ENCODE results near the gene SLC7A9.

Gene SLC7A9

DNA sequence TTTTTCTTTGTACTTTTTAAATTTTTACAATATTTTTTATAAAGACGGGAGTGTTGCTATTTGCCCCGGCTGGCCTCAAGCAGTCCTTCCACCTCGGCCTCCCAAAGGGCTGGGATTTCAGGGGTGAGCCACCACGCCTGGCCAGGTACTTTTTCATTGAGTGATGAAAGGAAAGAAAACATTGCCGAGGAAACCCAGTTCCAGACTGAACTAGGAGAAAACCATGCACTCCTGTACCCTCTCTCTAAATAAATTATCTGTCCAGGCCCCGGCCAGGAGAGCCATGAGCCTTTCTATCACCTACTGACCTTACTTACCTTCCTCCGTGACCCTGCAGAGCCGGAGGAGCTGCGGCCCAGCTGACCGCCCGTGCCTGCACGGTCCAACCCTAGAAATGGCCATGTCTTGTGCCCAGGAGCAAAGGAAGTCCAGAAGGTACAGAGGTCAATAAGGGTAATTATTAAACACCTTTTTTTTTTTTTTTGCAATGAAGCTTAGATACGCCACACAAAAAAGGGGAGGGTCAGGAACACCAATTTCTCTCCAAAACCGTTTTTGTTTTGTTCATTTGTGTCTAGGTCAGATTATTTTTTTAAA is at the start of gene SLC7A9:
SLC7A9 (minus strand) TSS at position 399 of the 597 bp plus-strand sequence. CDS start 1,233 bp downstream, outside the sequence.
- DNase-seq: no peak

GRCh38 chr19:32919365-32919764 is 49.8 kb upstream of the SLC7A9 start:
- DNase-seq: no peak

GRCh38 chr19:32917616-32917996 is 48.0 kb upstream of the SLC7A9 start:
- no peak for DNase-seq

- no peak for DNase-seq
Measured at GRCh38 chr19:32916969-32917615, 47.5 kb upstream of the SLC7A9 start.

GRCh38 chr19:32914879-32915660 is 45.5 kb upstream of the SLC7A9 start:
- no peak for DNase-seq

- no peak for DNase-seq
Measured at GRCh38 chr19:32911467-32911866, 41.9 kb upstream of the SLC7A9 start.

DNA sequence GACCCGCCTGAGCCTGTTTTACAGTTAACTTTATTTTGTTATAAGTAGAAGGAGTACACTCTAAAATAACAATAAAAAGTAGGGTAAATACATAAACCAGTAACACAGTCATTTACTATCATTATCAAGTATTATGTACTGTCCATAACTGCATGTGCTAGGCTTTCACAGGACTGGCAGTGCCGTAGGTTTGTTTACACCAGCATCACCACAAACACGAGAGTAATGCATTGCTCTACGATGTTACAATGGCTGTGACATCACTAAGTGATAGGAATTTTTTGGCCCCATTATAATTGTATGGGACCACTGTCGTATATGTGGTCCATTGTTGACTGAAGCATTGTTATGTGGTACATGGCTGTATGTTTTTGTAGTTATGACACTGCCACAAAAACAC is 41.3 kb upstream of the SLC7A9 start:
- DNase-seq: no peak

- no peak for DNase-seq
Measured at GRCh38 chr19:32910094-32910493, 40.5 kb upstream of the SLC7A9 start.

DNA sequence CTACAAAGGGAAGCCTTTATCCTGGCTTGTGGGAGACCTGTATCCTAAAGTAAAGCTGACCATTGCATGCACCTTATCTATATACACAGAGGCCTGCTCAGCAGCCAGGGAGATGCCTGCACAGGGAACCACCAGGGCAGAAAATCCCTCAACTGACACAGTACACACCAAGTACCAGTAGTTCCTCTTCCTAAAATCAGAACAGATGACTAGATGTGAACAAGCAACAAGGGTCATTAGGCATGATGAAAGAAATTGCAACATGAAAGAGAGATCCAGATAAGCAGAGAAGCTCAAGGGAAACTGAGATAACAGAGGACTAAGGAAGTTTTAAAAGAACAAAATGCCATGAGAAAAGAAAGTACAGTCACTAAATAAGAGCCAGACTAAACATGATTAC is 39.7 kb upstream of the SLC7A9 start:
- DNase-seq: no peak

- no peak for DNase-seq
Measured at GRCh38 chr19:32908641-32909190, 39.1 kb upstream of the SLC7A9 start.

DNA sequence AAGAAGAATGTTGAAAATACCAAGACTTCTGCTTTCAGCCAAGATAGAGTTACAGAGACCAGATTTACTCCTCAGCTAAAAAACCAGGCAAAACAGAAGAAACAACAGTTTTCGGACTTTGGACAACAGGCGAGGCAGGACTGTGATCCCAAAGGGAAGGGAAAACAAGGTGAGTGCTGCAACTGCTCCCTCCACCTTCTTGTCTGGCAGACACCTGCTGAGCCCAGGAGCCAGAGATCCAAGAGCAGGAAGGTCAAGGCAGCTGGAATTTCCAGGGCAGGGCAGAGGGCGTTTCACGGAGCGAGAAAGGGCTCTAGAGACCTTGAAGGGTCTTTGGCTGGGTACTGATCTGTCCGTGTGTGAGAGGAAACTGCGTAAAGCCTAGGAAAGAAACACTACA is 32.9 kb upstream of the SLC7A9 start:
- no peak for DNase-seq

DNA sequence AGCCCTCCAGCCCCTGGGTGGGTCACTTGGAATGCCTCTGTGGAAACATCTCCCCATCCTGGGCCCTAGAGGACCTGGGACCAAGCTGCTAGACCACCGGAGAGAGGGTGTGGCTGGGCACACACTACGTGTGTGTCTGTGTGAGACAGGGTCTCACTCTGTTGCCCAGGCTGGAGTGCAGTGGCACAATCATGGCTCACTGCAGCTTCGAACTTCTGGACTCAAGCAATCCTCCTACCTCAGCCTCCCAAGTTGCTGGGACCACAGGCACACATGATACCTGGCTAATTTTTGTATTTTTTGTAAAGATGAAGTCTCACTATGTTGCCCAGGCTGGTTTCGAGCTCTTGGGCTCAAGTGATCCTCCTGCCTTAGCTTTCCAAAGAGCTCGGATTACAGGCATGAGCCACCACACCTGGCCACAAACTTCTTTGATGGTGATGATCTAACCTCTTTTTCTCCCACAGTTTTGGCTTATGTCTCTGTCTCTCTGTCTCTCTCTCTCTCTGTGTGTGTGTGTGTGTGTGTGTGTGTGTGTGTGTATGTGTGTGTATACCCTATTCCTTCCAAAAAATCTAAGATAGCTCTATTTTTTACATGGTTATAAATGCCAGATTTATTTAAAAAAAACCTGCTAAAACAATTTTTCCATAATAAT is 32.1 kb upstream of the SLC7A9 start:
- no peak for DNase-seq

GRCh38 chr19:32896516-32897214 is 27.1 kb upstream of the SLC7A9 start:
- no peak for DNase-seq

GRCh38 chr19:32895384-32895783 is 25.8 kb upstream of the SLC7A9 start:
- DNase-seq: no peak

GRCh38 chr19:32891609-32892008 is 22.0 kb upstream of the SLC7A9 start:
- DNase-seq: no peak

- no peak for DNase-seq
Measured at GRCh38 chr19:32890841-32891240, 21.3 kb upstream of the SLC7A9 start.

DNA sequence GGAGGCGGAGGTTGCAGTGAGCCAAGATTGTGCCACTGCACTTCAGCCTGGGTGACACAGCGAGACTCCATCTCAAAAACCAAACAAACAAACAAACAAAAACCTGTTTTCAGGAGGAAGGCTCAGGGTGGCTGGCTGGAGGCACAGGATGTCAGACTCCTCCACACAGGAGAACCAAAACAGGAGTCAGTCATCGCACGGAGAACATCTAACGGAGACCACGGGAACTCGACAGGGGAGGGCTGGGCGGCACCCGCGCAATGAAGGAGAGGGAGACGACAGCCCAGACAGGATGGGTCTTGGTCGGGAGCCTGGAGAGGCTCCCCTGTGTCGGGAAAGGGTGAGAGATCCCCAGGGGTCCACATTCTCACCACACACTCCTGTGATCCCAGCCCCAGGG is 20.8 kb upstream of the SLC7A9 start:
- DNase-seq: no peak

DNA sequence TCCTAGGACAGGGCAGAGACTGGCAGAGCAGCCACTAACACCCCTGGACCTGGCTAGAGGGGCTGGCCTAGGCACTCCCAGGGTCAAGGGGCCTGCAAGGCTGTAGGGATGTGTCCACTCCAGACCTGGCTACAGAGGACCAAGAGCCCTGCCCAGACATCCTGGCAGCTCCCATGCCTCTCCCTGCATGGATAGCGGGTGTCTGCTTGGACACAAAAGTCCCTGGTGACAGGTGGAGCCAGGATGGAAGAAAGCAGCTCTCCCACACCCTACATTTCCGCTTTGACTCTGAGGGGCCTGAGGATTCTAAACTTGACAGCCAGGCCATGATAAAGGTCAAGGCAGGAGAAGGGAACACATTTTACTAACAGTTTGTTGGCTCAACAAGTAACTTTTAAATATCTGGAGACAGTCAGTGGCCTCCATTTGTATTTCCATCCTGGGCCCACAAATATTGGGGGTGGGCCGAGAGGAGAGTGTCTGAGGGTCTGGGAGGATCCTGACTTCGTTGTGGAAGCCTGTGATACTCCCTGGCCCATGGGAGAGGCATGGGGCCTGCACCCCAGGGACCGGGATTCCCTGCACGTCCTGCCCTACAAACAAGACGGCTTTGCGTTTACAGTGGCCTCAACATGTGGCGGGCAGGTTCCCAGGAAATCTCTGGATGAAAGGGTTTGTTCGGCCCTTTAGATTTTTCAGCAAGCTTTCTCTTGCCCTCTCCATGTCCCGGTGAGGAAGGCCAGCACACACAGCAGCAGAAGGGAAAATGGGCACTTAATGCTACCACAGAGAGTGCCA is 19.8 kb upstream of the SLC7A9 start:
- DNase-seq: no peak

GRCh38 chr19:32887572-32888215 is 18.1 kb upstream of the SLC7A9 start:
- no peak for DNase-seq

DNA sequence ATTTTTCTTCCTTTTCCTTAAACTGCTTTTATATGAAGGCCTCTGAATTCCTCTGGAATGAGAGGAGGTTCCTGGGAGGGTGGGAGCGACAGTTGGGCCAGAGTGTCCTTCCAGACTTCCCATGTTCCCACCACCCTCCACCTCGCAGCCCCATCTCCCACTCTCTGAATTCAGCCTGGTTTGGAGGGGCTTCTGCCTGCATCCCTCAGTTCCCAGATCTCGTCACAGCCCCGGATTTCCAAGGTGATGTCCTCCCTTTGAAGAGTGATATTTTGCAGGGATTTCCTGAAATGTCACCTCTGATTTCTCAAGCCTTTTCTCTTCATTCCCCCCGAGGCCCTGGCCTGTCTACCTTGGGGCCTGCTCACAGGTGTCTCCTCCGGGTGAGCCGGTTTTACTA is 16.7 kb upstream of the SLC7A9 start:
- DNase-seq: no peak

Measured in hypothalamus (tissue), 51 donors.